RWPE1 (cell line): ENCODE results near the gene TGFB3.

Experiments used
- CTCF ChIA-PET: fragments of 350-600 bp; sonication (Branson Sonifier 250); formaldehyde crosslinking; extraction: SDS; loops from one replicate; lab custom pipeline; 2021; lab: Yijun Ruan, JAX
- POLR2A ChIA-PET: fragments of 400-600 bp; formaldehyde crosslinking; extraction: SDS; loops from one replicate; lab custom pipeline; 2020; ENCODE audit warnings: antibody characterized with exemption; ENCODE audit not compliant: low non-redundant PET; lab: Yijun Ruan, JAX
- DNase-seq: peaks from one replicate; pipeline ENCODE4 v3.0.0; 2012; ENCODE audit warnings: low spot score
- H3K27ac ChIP-seq: fragments of 450-650 bp; 2 replicates; pipeline ENCODE4 v1.5.1; 2017
- CTCF ChIP-seq: fragments of 450-650 bp; conservative IDR thresholded peaks from 2 replicates; pipeline ENCODE4 v1.5.1; 2017; ENCODE audit warnings: low read depth, mild to moderate bottlenecking

Gene TGFB3

GRCh38 chr14:75917946-75918335 lies 63.9 kb downstream of the TGFB3 start:
- TF ChIP-seq CTCF, result no peak
- no peak for DNase-seq
- CTCF ChIA-PET, result interaction anchor here (0.6 to 1.8 kb wide), 3 partner anchors 8 to 58 kb away, joined by 3 to 6 read pairs (median 3); no protein-coding TSS in a partner anchor
- H3K27ac ChIP-seq, result no peak overlapping the region
- POLR2A ChIA-PET, result no interaction called here

- DNase-seq, result no peak
- TF ChIP-seq CTCF, result no peak
- CTCF ChIA-PET, result interaction anchor here (0.7 to 1.8 kb wide), 3 partner anchors 11 to 65 kb away, joined by 3 to 9 read pairs (median 6); no protein-coding TSS in a partner anchor
- POLR2A ChIA-PET, result no interaction called here
- no peak overlapping the region for H3K27ac ChIP-seq
Observed at GRCh38 chr14:75917322-75917945, 64.4 kb downstream of the TGFB3 start.

- POLR2A ChIA-PET, result no interaction called here
- CTCF ChIA-PET, result interaction anchor here (0.6 kb wide), 1 partner anchor 24 kb away, joined by 3 read pairs; no protein-coding TSS in a partner anchor
Observed at GRCh38 chr14:75915045-75915444, 66.8 kb downstream of the TGFB3 start.

GRCh38 chr14:75913183-75913582 lies 68.6 kb downstream of the TGFB3 start:
- H3K27ac ChIP-seq, result no peak overlapping the region
- no peak for DNase-seq
- ChIA-PET CTCF (no interaction called here), POLR2A (no interaction called here)
- TF ChIP-seq CTCF, result no peak

More at GRCh38 chr14:75915045-75915444, 66.8 kb downstream of the TGFB3 start:
- TF ChIP-seq CTCF, result no peak
- no peak overlapping the region for H3K27ac ChIP-seq
- no peak for DNase-seq

- H3K27ac ChIP-seq, result no peak overlapping the region
- TF ChIP-seq CTCF, result no peak
- ChIA-PET POLR2A (interaction anchor here (0.7 kb wide), 1 partner anchor 378 kb away, joined by 3 read pairs; no protein-coding TSS in a partner anchor), CTCF (interaction anchor here (0.6 to 0.7 kb wide), 2 partner anchors 9 to 467 kb away, joined by 3 read pairs; no protein-coding TSS in a partner anchor)
- DNase-seq, result no peak
Observed at GRCh38 chr14:75911883-75912282, 69.9 kb downstream of the TGFB3 start.

- H3K27ac ChIP-seq, result no peak overlapping the region
- ChIA-PET CTCF (interaction anchor here (0.6 kb wide), 1 partner anchor 8 kb away, joined by 3 read pairs; no protein-coding TSS in a partner anchor), POLR2A (no interaction called here)
- DNase-seq, result no peak
- TF ChIP-seq CTCF, result no peak
Observed at GRCh38 chr14:75910048-75910447, 71.7 kb downstream of the TGFB3 start.
